HL-60 (cell line): ENCODE data around the gene RBMS3.

Source experiments
- DNase-seq, 2 experiments: peaks; one replicate each; pipeline ENCODE4 v3.0.0-alpha.2; 2010 to 2020; ENCODE audit warnings: low read depth in 1 of 2, low spot score in 1 of 2
- H3K27ac ChIP-seq: fragments of 250-450 bp; sonication (Bioruptor Pico); replicated peaks from 2 replicates; pipeline ENCODE4 v1.5.1; 2020; ENCODE audit warnings: mild to moderate bottlenecking, moderate library complexity
- H3K27me3 ChIP-seq: fragments of 250-450 bp; sonication (Bioruptor Pico); 2 replicates; pipeline ENCODE4 v1.5.1; 2021; ENCODE audit warnings: mild to moderate bottlenecking, moderate library complexity; ENCODE audit not compliant: insufficient read depth, poor library complexity, severe bottlenecking
- H3K4me3 ChIP-seq: replicated peaks from 2 replicates; pipeline ENCODE4 v1.5.1; 2011; ENCODE audit warnings: mild to moderate bottlenecking, control low read depth, low read length; ENCODE audit not compliant: insufficient read depth
- CTCF ChIP-seq: IDR thresholded peaks from one replicate; pipeline ENCODE4 v1.5.1; 2011; ENCODE audit warnings: low read length, control low read depth, inconsistent platforms; ENCODE audit not compliant: insufficient read depth
- GABPA ChIP-seq: IDR thresholded peaks from 2 replicates; pipeline ENCODE4 v1.6.1; 2012; ENCODE audit warnings: low read depth
- POLR2AphosphoS5 ChIP-seq: IDR thresholded peaks from 2 replicates; pipeline ENCODE4 v1.6.1; 2012; ENCODE audit warnings: low read depth
- REST ChIP-seq: IDR thresholded peaks from 2 replicates; pipeline ENCODE4 v1.6.1; 2012; ENCODE audit warnings: low read depth; ENCODE audit not compliant: insufficient replicate concordance
- SPI1 ChIP-seq: IDR thresholded peaks from 2 replicates; pipeline ENCODE4 v1.6.1; 2012; ENCODE audit warnings: low read depth, mild to moderate bottlenecking, borderline replicate concordance

The RBMS3 gene

GRCh38 chr3:29514912-29515311 lies 234.0 kb downstream of the RBMS3 start:
- Histone ChIP-seq H3K27ac (no peak overlapping the region), H3K4me3 (no peak overlapping the region), H3K27me3 (no peaks in the 10 kb centered on the region)
- DNase-seq, result no peak
- TF ChIP-seq POLR2AphosphoS5 (no peak), SPI1 (peak; percentile 88)

- Histone ChIP-seq H3K27ac (no peak overlapping the region), H3K4me3 (no peak overlapping the region), H3K27me3 (no peaks in the 10 kb centered on the region)
- no peak for DNase-seq
- TF ChIP-seq GABPA (no peak), CTCF (no peak), REST (no peak), SPI1 (no peak), POLR2AphosphoS5 (no peak)
These were observed 234.6 kb downstream of the RBMS3 start for GRCh38 chr3:29515451-29515850.

GRCh38 chr3:29516164-29516563 lies 235.3 kb downstream of the RBMS3 start:
- H3K27ac ChIP-seq, result no peak overlapping the region
- no peaks in the 10 kb centered on the region for H3K27me3 ChIP-seq
- TF ChIP-seq POLR2AphosphoS5 (no peak), GABPA (no peak), SPI1 (no peak), CTCF (no peak), REST (no peak)
- DNase-seq, result no peak
- H3K4me3 ChIP-seq, result no peak overlapping the region

GRCh38 chr3:29520764-29521163 lies 239.9 kb downstream of the RBMS3 start:
- H3K27ac ChIP-seq, result no peak overlapping the region
- H3K27me3 ChIP-seq, result no peaks in the 10 kb centered on the region
- no peak for DNase-seq
- H3K4me3 ChIP-seq, result no peak overlapping the region
- TF ChIP-seq SPI1 (no peak), POLR2AphosphoS5 (no peak), REST (no peak), CTCF (no peak), GABPA (no peak)
